Measurements from ENCODE around the gene KRT13.

KRT13 gene

DNA sequence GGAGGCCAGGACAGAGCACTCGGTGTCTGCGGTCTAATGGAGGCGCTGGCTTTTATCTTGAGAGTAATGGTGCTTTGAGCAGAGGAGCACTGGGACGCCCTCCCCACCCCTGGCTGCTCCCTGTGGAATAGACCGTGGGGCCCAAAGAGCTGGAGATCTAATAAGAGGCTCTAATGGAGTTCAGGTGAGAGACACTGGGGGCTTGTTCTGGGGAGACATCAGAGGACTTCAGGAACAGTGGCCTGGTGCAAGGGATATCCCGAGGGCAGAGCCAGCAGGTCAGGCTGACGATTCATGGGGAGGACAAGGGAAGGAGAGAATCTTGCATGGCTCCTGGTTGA lies 32.2 kb upstream of the KRT13 start:
- no peak for FAIRE-seq

GRCh38 chr17:41536741-41537613 lies 31.6 kb upstream of the KRT13 start:
- FAIRE-seq, result no peak

DNA sequence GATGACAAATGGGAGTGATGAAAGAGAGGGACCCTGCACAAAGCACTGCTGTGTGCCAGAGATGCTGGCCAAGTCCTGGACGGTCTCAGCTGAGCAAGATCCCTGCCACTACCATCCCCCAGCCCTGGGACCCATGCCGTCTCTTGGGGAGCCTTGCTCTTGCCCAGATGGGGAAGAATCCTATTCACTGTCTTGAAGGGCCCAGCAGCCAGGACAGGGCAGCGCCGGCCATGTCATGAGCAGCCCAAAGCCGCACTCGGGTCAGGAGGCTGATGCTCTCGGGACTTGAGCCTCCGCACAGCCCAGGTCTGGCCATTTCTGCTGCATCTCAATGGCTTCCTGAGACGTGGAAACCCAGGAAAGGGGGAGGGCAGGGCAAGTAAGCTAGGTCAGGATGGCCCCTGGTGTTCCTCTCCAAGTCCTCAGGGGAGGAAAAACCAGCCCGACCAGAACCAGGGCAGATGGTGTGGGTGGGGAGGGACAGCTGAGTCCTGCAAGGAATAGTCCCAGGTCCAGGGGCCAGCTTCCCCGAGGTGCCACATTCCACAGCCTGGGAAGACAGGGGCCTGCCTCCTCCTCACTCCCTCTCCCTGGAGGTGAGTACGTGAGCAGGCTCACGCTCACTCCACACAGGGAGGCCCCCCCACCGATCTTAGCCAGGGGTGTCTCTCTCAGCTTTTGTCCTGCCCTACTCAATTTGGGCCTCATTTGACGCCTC lies 30.5 kb upstream of the KRT13 start:
- FAIRE-seq, result no peak

- no peak for FAIRE-seq
Measured at GRCh38 chr17:41534899-41535546, 29.6 kb upstream of the KRT13 start.

DNA sequence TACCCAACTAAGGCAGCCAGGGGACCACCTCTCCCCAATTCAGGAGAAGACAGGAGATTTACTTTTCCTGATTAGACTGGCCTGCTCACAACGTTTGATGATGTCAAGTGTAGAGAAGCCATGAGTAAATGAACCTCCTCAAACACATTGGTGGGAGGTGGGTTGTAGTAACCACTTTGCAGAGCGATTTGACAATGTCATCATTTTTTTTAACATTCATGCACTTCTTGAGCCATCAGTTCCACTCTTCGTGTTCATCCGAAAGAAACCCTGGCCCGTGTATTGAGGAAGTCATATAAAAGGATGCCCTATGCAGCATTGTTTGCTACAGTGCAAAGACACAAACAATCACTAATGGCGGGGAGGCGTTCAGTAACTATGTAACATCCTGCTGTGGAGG lies 28.2 kb upstream of the KRT13 start:
- no peak for FAIRE-seq

DNA sequence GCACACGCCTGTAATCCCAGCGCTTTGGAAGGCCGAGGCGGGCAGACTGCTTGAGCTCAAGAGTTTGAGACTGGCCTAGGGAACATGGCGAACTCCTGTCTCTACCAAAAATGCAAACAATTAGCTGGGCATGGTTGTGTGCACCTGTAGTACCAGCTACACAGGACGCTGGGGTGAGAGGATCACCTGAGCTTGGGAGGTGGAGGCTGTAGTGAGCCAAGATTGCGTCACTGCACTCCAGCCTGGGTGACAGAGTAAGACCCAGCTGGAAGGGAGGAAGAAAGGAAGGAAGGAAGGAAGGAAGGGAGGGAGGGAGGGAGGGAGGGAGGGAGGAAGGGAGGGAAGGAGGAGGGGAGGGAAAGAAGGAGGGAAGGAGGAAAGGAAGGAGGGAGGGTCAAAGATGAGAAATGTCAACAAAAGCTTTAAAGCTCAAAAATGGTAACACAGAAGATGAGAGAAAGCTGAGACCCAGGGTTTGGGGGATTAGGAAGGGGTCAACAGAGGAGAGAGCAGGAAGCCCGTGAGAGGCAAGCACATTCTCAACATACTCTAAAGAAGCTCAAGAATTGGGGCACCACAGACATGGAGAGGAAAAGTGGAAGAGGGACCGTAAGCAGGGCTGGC lies 27.6 kb upstream of the KRT13 start:
- FAIRE-seq, result no peak

- no peak for FAIRE-seq
Measured at GRCh38 chr17:41531993-41532392, 26.6 kb upstream of the KRT13 start.

GRCh38 chr17:41530062-41531048 lies 24.9 kb upstream of the KRT13 start:
- no peak for FAIRE-seq

DNA sequence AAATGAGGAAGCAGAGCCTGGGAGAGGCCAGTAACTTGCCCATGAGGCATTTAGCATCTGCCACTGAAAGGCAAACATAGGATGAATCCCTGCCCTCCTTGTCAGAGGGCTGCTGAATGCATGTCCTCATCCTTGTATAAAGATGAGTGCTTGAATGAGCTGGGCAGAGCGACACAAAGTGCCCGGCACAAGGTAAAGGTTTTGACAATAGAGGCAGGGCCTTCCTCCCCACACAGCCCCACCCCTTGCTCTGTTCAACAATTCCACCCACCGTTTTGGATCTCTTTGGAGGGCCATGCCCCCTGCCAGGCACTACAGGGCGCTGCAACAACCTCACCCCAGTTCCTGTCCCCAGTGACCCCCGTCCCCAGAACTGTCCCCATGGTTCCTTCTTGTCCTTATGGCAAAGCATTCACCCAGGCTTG lies 24.1 kb upstream of the KRT13 start:
- no peak for FAIRE-seq

GRCh38 chr17:41528959-41529353 lies 23.5 kb upstream of the KRT13 start:
- FAIRE-seq, result no peak

DNA sequence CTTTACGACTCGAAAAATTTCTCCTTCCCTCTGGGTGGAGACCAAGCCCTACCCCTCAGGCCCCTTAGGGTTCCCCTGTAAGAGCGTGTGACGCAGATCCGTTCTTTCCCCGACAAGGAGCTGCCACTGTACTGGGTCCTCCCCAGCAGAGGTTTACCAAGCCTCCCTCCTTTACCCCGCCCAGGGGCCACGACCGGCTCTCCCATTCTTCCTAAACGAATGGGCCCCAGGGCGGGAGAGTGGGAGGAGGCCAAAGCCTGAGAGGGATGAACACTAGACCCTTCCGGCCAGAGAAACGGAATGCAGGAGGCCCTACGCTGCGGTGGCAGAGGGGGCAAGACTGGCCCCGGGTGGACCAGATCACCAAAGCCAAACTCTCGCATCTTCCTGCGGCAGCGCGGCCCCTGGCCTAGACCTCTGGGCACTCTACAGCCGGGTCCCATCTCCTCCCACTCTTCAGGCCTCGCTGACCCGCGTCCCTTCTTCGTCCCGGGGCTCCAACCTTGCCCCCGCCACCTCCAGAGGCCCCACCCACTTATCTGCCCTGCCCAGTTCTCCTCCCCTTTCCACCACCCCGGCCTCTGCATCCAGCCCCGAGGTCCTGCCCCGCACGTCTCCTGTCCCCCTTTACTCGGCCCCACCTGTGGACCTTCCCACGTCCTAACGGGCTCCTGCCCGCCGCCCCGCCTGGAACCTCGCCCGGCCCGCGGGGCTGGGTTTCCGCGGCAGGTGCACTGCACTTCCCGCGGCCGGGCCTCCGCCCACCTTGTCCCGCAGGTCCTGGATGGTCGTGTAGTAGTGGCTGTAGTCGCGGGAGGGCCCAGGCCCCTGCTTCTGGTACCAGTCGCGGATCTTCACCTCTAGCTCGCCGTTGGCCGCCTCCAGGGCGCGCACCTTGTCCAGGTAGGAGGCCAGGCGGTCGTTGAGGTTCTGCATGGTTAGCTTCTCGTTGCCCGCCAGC lies 21.9 kb upstream of the KRT13 start:
- FAIRE-seq, result no peak

DNA sequence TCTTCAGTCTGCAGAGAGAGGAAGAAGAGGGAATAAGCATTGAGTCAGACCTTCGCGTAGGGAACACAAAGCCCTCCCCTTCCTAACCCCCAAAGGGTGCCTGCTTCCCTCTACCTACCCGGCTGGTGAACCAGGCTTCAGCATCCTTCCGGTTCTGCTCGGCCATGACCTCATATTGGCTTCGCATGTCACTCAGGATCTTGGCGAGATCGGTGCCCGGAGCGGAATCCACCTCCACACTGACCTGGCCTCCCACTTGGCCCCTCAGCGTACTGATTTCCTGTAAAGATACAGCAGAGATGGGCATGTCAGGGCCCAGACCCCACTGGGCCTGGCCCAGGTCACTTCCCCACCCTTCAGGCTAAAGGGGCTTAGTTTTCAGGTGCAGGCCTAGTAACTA lies 18.8 kb upstream of the KRT13 start:
- no peak for FAIRE-seq

DNA sequence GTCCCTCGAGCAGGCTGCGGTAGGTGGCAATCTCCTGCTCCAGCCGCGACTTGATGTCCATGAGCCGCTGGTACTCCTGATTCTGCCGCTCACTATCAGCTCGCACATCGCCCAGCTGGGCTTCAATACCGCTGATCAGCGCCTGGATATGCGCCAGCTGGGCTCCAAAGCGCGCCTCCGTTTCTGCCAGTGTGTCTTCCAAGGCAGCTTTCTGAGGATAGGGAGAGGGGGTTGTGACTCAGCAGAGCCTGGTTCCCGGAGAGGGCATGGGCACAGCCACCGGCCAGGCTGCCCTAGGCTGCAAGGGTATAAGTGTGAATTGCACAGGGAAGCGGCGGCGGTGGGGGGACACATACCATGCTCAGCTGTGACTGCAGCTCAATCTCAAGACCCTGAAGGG lies 18.4 kb upstream of the KRT13 start:
- FAIRE-seq, result no peak

GRCh38 chr17:41523225-41523593 lies 17.8 kb upstream of the KRT13 start:
- no peak for FAIRE-seq

DNA sequence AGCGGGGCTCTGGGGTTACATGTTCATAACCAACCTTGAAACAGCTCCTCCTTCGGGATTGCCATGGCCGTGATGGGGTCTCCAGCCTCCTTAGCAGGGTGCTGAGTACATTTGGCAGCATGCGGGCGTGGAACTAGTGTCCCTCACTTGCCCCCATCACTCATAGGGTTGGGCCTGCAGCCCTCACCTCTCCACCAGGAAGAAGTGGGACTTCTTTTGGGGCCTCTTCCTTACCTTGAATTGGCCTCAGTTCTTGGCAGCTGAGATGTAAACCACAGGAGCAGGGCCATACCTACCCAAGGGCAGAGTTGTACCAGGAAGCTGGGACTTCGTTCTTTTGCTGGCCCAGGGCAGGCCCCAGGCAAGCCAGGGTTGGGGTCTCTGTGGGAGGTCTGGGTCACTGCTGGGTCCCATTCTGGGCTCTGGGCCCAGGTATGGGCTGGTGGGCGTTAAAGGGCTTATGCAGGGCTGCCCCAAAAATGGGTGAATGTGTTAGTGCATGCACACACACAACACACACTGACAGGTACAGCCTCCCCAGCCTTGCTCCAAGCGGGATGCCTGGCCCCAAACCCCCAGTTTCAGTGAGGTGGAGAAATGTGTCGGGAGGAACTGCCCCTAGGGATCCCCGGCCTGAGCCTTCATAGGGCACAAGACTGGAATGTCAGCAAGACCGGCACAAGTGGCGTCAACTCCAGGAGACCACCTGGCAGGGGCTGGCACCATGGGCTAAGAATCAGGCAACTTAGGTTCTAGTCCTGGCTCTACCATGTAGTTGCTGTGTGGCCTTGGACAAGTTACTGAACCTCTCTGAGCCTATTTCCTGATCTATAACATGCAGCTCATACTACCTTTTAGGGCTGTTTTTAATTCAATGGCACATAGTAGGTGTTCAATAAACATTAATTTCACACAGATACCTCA lies 17.2 kb upstream of the KRT13 start:
- FAIRE-seq, result no peak

- FAIRE-seq, result no peak
Measured at GRCh38 chr17:41521574-41522261, 16.3 kb upstream of the KRT13 start.

GRCh38 chr17:41520821-41521521 lies 15.6 kb upstream of the KRT13 start:
- no peak for FAIRE-seq

DNA sequence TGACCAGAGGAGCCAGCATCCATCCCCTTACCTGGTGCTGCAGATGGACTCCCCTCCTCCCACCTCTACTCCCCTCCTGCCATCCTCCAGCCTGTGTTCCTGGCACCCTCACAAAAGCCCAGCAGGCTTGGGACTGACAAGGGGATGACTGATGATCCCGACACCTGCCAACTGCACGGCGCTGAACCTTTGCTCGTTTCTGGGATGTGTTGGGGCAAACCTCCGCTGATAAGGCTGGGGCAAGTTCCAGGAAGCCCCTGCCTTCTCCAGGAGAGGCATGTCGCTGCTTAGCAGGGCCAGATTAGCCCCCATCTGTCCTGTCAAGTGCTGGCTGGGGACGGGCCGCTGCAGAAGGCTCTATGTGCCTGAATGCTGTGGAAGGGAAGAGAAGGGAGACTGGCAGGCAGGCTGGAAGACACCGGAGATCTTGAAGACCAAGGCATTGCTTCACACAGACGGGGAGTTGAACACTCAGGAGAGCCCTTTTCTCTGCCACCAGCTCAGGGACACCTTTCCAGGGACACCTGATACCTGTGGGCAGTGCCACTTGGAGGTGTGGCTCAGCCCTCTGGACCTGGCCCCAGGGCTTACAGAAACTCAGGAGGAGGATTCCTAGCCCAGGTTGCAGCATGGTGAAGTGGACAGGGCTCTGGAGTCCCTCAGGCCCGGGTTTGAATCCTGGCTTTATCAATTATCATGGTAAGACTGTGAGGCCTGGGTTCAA lies 14.3 kb upstream of the KRT13 start:
- FAIRE-seq, result no peak

Measured in islet of Langerhans (tissue), 1 donor.